Loucy (cell line): ENCODE data around the gene TMEM178B.

Experiments
- H2AFZ ChIP-seq: fragments of 200-600 bp; sonication (generic); 2 replicates; pipeline ENCODE4 v1.6.0; 2016; ENCODE audit warnings: antibody characterized with exemption, mild to moderate bottlenecking, low read length, moderate library complexity
- H3F3A ChIP-seq: fragments of 200-600 bp; 2 replicates; pipeline ENCODE4 v1.6.0; 2016; ENCODE audit warnings: antibody characterized with exemption, low read depth, mild to moderate bottlenecking
- H3K27me3 ChIP-seq: fragments of 200-600 bp; sonication (generic); 2 replicates; pipeline ENCODE4 v1.6.1; 2014; ENCODE audit warnings: low read length, mild to moderate bottlenecking; ENCODE audit not compliant: insufficient read depth, poor library complexity, severe bottlenecking
- H3K36me3 ChIP-seq: fragments of 200-600 bp; sonication (generic); 2 replicates; pipeline ENCODE4 v1.6.1; 2016; ENCODE audit warnings: low read length; ENCODE audit not compliant: insufficient read depth
- H3K4me1 ChIP-seq: fragments of 200-600 bp; sonication (generic); 2 replicates; pipeline ENCODE4 v1.5.1; 2014; ENCODE audit warnings: low read length, mild to moderate bottlenecking; ENCODE audit not compliant: insufficient read depth, poor library complexity, severe bottlenecking
- H3K4me2 ChIP-seq: fragments of 200-600 bp; sonication (generic); 2 replicates; pipeline ENCODE4 v1.6.0; 2014; ENCODE audit warnings: antibody characterized with exemption, low read length, low read depth, mild to moderate bottlenecking; ENCODE audit not compliant: poor library complexity, severe bottlenecking
- H3K4me3 ChIP-seq: fragments of 200-600 bp; sonication (generic); 2 replicates; pipeline ENCODE4 v1.5.1; 2014; ENCODE audit warnings: low read length, mild to moderate bottlenecking, mixed read lengths; ENCODE audit not compliant: poor library complexity, severe bottlenecking
- H3K79me2 ChIP-seq: fragments of 200-600 bp; sonication (generic); 2 replicates; pipeline ENCODE4 v1.6.1; 2014; ENCODE audit warnings: low read length; ENCODE audit not compliant: insufficient read depth
- H3K9ac ChIP-seq: fragments of 200-600 bp; sonication (generic); 2 replicates; pipeline ENCODE4 v1.6.0; 2014; ENCODE audit warnings: mild to moderate bottlenecking, low read depth, low read length, moderate library complexity; ENCODE audit not compliant: poor library complexity, severe bottlenecking
- H3K9me2 ChIP-seq: fragments of 200-600 bp; sonication (generic); replicated peaks from 2 replicates; pipeline ENCODE4 v1.6.1; 2016; ENCODE audit warnings: low read depth, low read length, mixed read lengths
- H3K9me3 ChIP-seq: fragments of 200-600 bp; sonication (generic); 2 replicates; pipeline ENCODE4 v1.6.1; 2014; ENCODE audit warnings: mild to moderate bottlenecking, antibody characterized with exemption, low read length, low read depth; ENCODE audit not compliant: insufficient read depth
- H4K20me1 ChIP-seq: fragments of 200-600 bp; sonication (generic); 2 replicates; pipeline ENCODE4 v1.6.0; 2014; ENCODE audit warnings: antibody characterized with exemption, low read length, mild to moderate bottlenecking; ENCODE audit not compliant: insufficient read depth, poor library complexity, severe bottlenecking
- EZH2phosphoT487 ChIP-seq: fragments of 200-600 bp; IDR thresholded peaks from 2 replicates; pipeline ENCODE4 v1.6.1; 2018; ENCODE audit warnings: antibody characterized with exemption, mild to moderate bottlenecking, moderate library complexity, borderline replicate concordance
- TF ChIP-seq, protein P1 (sequence below): fragments of 200-600 bp; sonication (generic); conservative IDR thresholded peaks from 2 replicates; pipeline ENCODE4 v1.5.1; 2014; ENCODE audit warnings: mild to moderate bottlenecking, antibody characterized with exemption, low read length

Gene TMEM178B

DNA sequence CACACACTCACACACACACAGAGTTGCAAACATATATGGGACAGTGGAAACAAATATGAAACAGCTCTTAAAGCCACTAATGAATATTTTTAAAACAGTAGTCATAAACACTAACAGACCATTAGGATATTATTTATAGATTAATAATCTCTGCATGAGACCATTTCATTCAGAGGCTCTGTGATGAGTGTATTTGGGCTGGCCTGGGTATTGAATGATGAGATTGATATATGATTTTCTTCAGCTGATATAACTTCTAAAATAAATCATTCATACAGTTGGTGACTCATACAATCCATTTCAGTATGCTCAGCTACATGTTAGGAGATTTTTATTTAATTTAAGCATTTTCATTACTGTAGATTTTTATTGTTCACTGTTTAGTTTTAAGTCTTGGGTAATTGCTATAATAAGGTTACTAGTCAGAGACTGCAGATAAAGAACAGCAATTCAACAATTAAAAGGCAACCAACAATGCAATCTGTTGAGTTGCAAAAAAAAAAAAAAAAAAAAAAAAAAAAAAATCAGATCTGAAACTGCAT lies 452.2 kb downstream of the TMEM178B start:
- Histone ChIP-seq H3K36me3 (no peaks in the 10 kb centered on the region), H4K20me1 (no peaks in the 10 kb centered on the region)

DNA sequence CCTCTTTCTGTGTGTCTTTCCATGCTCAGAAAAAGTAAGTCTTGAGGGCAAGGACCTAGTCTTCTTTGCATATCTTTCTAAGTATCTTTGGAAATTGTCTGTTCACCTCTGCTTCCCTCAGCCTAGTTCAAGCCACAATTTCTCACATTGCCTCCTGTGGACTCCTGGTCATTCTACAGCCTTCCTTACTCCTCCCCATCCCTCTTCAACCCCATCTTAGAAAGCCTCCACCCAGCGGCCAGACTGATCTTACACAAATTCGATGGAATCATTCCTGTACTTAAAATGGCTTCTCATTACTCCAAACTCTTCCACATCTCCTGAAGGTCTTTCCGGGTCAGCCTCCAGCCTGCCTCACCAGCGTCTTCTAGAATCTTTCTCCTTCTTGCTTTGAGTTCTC lies 453.2 kb downstream of the TMEM178B start:
- Histone ChIP-seq H3K9me2 (no peaks in the 10 kb centered on the region), H3K4me1 (no peaks in the 10 kb centered on the region), H3K4me2 (no peak overlapping the region), H3K79me2 (no peaks in the 10 kb centered on the region), H4K20me1 (no peaks in the 10 kb centered on the region), H3F3A (no peaks in the 10 kb centered on the region), H3K36me3 (no peaks in the 10 kb centered on the region), H3K9me3 (no peaks in the 10 kb centered on the region), H2AFZ (no peak overlapping the region), H3K4me3 (no peak overlapping the region), H3K27me3 (no peaks in the 10 kb centered on the region), H3K9ac (no peak overlapping the region)
- no peak for TF ChIP-seq EZH2phosphoT487
- TF ChIP-seq, protein P1, sequence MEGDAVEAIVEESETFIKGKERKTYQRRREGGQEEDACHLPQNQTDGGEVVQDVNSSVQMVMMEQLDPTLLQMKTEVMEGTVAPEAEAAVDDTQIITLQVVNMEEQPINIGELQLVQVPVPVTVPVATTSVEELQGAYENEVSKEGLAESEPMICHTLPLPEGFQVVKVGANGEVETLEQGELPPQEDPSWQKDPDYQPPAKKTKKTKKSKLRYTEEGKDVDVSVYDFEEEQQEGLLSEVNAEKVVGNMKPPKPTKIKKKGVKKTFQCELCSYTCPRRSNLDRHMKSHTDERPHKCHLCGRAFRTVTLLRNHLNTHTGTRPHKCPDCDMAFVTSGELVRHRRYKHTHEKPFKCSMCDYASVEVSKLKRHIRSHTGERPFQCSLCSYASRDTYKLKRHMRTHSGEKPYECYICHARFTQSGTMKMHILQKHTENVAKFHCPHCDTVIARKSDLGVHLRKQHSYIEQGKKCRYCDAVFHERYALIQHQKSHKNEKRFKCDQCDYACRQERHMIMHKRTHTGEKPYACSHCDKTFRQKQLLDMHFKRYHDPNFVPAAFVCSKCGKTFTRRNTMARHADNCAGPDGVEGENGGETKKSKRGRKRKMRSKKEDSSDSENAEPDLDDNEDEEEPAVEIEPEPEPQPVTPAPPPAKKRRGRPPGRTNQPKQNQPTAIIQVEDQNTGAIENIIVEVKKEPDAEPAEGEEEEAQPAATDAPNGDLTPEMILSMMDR = no peak

More for the DNA sequence above, 452.2 kb downstream of the TMEM178B start:
- Histone ChIP-seq H3K79me2 (no peaks in the 10 kb centered on the region), H3K4me2 (no peak overlapping the region), H3K27me3 (no peaks in the 10 kb centered on the region), H3K9me3 (no peaks in the 10 kb centered on the region), H3K9me2 (no peaks in the 10 kb centered on the region), H3K4me3 (no peak overlapping the region), H3F3A (no peaks in the 10 kb centered on the region), H2AFZ (no peak overlapping the region), H3K9ac (no peak overlapping the region), H3K4me1 (no peaks in the 10 kb centered on the region)
- TF ChIP-seq EZH2phosphoT487 = no peak
- TF ChIP-seq, protein P1 = no peak

DNA sequence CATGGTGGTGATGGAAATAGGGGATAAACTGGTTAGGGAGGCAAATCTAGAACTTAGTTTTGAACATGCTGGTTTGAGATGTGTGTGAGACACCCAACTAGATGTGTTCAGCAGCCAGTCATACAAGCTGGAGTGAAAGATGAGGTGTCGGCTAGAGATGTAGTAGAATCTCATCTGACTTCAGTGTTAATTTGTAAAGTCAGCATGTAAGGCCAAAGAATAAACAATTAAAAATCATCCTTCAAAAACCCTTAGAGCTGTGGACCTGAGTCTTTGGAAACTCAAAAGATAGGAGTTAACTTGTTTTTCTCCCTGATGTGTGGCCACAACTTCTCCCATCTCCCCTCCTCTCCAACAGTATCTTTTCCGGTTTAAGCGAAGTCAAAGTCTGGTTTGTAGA lies 454.5 kb downstream of the TMEM178B start:
- Histone ChIP-seq H3K4me1 (no peaks in the 10 kb centered on the region), H3K9ac (no peak overlapping the region)
- TF ChIP-seq EZH2phosphoT487 = no peak
- TF ChIP-seq, protein P1 = no peak

More for the DNA sequence above, 454.5 kb downstream of the TMEM178B start:
- H4K20me1 ChIP-seq = no peaks in the 10 kb centered on the region
- no peak overlapping the region for H3K4me3 ChIP-seq
- H3K9me3 ChIP-seq = no peaks in the 10 kb centered on the region
- H3K9me2 ChIP-seq = no peaks in the 10 kb centered on the region
- no peaks in the 10 kb centered on the region for H3K27me3 ChIP-seq
- H3K79me2 ChIP-seq = no peaks in the 10 kb centered on the region
- no peaks in the 10 kb centered on the region for H3K36me3 ChIP-seq
- H3F3A ChIP-seq = no peaks in the 10 kb centered on the region
- no peak overlapping the region for H3K4me2 ChIP-seq
- no peak overlapping the region for H2AFZ ChIP-seq
